Epidermal melanocyte (primary cell): ENCODE measurements around the gene FRZB.

ENCODE experiments used
- DNase-seq: peaks from one replicate; pipeline ENCODE4 v3.0.0; 2011; ENCODE audit warnings: low spot score; ENCODE audit not compliant: insufficient read length

Gene FRZB

DNA sequence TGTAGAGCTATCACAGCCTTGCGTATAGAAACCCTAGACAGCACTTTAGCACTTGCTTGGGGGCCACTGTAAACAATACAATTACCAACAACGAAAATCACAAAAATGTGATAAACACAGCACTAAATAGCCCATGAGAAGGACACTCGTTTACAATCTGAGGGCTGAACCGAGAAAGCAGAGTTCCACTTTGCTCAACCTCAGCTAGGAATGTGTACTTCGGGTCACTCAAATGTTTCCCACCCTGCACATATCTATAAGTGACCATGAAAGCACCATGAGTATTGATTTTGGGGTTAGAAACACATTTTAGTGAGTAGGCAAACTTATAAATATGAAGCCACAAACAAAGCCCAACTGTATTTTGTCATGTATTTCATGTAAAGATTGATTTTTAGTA is 62.3 kb downstream of the FRZB start:
- no peak for DNase-seq

- no peak for DNase-seq
These were observed 67.7 kb downstream of the FRZB start for GRCh38 chr2:182798736-182799135.

- DNase-seq: no peak
These were observed 74.0 kb downstream of the FRZB start for GRCh38 chr2:182792441-182792840.

DNA sequence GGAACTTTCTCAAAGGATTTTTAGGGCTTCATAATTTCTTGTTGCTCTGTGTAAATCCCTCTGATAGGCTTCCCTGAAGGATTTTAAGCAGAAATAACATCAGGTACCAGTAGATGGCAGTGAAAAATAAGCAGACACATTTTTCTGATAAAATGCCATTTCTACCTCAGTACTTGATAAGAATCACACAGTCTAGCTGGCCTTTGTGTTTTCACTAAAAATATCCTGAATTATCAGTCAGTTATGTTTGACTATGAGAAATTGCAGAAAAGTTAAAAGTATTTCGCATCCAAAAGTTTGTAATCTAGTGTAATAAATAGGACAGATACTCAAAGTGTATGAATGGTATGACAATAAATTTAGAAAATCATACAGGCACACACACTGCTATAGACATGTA is 81.7 kb downstream of the FRZB start:
- DNase-seq: no peak

DNA sequence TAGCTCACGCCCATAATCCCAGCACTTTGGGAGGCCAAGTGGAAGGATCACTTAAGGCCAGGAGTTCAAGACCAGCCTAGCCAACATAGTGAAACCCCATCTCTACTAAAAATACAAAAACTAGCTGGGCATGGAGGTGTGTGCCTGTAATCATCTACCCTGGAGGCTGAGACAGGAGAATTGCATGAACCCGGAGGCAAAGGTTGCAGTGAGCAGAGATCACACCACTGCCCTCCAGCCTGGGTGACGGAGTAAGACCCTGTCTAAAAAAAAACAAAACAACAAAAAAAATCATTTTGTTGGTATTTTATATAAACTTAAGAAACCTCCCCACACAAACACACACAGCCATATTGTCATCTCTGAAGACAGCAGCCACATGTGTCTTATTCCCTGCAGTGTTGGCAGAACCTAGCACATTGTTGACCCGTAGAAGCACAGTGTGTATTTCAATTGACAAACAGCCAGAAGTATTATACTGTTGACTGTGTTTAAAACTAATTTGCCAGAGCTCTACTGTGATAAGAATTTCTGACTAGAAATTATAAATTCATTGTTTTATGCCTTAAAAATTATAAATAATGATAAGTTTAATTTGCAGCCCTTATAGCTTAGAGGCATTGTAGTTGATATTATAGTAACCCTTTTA is 82.3 kb downstream of the FRZB start:
- no peak for DNase-seq
